GM18909 (cell line): Measurements from ENCODE around the gene PRKCI.
"Not testable (repeated sequence)": the region's sequence is repeated elsewhere in the genome, so short reads cannot be mapped to it uniquely, and the experiment has no call there.

Source experiments
- ATAC-seq: cut with Tn5 transposase; IDR thresholded peaks from one replicate; pipeline ENCODE4 v1.9.1; 2021; ENCODE audit warnings: mild to moderate bottlenecking; ENCODE audit not compliant: unreplicated experiment, poor library complexity

Gene PRKCI

GRCh38 chr3:170277833-170278580 lies 55.8 kb downstream of the PRKCI start:
- no peak for ATAC-seq

GRCh38 chr3:170278627-170279026 lies 56.4 kb downstream of the PRKCI start:
- ATAC-seq = no peak

GRCh38 chr3:170290194-170290593 lies 68.0 kb downstream of the PRKCI start:
- no peak for ATAC-seq

GRCh38 chr3:170295586-170295985 lies 73.4 kb downstream of the PRKCI start:
- ATAC-seq = no peak

- ATAC-seq = no peak
These were observed 74.5 kb downstream of the PRKCI start for GRCh38 chr3:170296703-170297102.

- ATAC-seq = no peak
These were observed 79.2 kb downstream of the PRKCI start for GRCh38 chr3:170301405-170301804.

- no peak for ATAC-seq
These were observed 79.8 kb downstream of the PRKCI start for GRCh38 chr3:170302008-170302407.

- no peak for ATAC-seq
These were observed 83.8 kb downstream of the PRKCI start for GRCh38 chr3:170306015-170306414.

- ATAC-seq = no peak
These were observed 85.6 kb downstream of the PRKCI start for GRCh38 chr3:170307671-170308405.

- ATAC-seq = no peak
These were observed 86.8 kb downstream of the PRKCI start for GRCh38 chr3:170309046-170309445.

GRCh38 chr3:170317954-170318353 lies 95.7 kb downstream of the PRKCI start:
- ATAC-seq = no peak

GRCh38 chr3:170320461-170321121 lies 98.4 kb downstream of the PRKCI start:
- ATAC-seq = no peak

GRCh38 chr3:170321321-170322034 lies 99.3 kb downstream of the PRKCI start:
- no peak for ATAC-seq

- ATAC-seq = no peak
These were observed 100.5 kb downstream of the PRKCI start for GRCh38 chr3:170322566-170323269.

GRCh38 chr3:170323331-170323730 lies 101.1 kb downstream of the PRKCI start:
- no peak for ATAC-seq

GRCh38 chr3:170324962-170325361 lies 102.7 kb downstream of the PRKCI start:
- no peak for ATAC-seq

- no peak for ATAC-seq
These were observed 105.0 kb downstream of the PRKCI start for GRCh38 chr3:170327040-170327808.

- ATAC-seq = not testable (repeated sequence)
These were observed 105.8 kb downstream of the PRKCI start for GRCh38 chr3:170327868-170328548.

- ATAC-seq = peak; percentile 39
These were observed 108.1 kb downstream of the PRKCI start for GRCh38 chr3:170330366-170330765.
